ENCODE results near the gene TNS1.

TNS1 gene

DNA sequence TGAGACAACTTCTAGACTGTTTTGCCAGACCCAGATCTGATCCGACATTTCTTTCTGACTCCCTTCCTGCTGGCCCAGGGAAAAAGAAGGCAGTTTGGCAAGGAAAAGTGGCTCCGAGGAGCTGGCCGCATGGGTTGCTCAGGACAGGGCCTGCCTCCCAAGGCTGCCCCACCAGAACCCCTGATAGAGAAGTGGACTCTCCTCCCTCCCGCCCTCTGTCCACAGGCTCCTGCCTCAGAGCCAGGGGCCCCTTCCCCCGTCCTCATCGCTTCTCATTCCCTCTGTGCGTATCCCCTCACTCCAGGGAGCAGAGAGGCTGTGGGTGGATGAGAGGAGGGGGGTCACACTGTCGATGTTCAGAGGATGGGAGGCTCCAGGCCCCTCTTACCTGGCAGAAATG lies 110.2 kb downstream of the TNS1 start:
- no peak for DNase-seq

DNA sequence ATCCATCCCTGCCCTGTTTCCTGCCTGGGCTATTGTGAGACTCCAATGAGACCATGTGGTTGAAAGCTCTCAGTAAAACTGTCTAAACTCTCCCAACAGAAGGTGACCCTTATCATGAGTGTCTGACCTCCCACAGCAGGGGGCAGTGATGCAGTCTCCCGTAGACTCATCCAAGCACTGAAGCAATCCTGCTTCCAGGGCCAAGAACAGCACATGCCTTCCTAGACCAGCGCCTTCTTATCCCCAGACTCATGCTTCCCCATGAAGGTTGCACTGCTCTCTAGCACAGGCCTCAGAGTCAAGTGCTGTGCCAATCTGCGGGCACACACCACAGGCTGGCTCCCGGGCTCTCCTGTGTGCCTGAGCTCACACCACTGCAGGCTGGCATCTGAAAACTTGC lies 112.3 kb downstream of the TNS1 start:
- no peak for DNase-seq

DNA sequence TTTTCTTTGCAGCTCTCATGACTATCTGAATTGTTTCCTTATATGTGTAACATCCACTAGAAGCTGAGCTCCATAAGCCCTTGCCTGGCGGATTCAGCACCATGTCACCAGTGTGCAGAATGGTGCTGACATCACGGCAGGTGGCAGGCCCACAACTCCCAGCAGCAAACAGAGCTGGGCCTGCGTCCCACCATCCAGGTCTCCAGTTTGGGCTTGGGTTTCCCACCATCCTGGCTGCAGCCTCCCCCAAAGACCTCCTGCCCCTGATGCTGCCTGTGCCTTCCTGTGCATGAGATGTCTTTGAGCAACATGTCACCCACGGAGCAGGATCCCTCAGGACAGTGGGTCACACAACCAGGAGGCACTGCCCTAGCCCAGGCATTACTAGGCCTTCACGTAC lies 113.1 kb downstream of the TNS1 start:
- DNase-seq: no peak

DNA sequence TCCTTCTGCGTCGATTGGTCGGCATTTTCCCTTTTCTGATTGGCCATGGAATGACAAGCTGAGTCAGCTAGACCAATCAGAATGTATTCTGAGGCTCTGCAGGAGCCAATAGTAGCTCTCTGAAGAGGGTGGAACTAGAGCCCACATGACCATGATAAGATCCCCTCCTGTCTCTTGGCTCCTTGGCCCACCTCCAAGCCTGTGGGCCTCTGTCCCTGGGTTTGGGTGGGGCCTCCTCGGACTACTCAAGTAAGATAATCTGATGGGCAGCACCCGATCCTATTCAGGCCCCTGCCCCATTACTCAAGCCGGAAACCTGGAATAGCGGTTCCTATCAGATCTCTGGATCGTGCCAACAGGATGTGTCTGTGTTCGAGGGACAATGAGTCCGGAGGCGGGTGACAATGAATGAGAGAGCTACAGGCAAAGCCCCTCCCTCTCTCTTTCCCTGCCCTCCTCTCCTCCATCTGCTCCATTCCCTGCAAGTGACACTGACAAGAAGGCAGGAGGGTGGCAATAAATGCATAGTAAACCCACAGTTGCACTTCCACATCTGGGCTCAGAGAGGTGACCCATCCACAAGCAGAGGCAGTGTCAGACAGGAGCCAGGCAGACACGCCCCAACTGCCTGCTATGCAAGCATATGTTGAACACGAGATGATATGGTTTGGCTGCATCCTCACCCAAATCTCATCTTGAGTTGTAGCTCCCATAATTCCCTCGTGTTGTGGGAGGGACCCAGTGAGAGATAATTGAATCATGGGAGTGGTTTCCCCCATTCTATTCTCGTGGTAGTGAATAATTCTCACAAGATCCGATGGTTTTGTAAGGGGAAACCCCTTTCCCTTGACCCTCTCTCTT lies 114.7 kb downstream of the TNS1 start:
- no peak for DNase-seq

DNA sequence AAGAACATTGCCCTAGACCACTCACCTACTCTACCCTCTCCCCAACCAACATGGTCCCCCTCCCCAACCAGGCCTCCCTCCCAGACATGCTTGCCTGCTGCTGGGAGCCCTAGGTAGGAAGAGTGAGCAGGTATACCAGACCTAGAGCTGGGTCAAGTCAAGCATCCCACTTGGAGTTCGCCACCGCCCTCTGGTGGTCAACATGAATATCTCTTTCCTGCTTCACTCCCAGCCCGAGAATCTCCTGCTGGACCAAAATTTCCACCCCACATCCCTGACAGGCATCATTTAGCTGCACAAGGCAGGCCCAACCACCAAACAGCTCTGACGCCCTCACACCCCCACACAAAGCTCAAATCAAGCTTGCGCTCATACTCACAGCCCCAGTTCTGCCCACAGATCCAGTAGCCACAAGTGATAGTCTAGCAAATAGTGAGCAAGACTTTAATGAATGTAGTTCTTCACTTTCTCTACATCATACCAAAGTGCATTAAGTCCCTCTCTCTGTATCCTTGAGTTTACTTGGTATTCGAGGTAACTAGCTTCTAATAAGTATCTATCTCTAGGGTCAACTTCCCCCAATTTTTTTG lies 116.0 kb downstream of the TNS1 start:
- DNase-seq: peak; percentile 38

DNA sequence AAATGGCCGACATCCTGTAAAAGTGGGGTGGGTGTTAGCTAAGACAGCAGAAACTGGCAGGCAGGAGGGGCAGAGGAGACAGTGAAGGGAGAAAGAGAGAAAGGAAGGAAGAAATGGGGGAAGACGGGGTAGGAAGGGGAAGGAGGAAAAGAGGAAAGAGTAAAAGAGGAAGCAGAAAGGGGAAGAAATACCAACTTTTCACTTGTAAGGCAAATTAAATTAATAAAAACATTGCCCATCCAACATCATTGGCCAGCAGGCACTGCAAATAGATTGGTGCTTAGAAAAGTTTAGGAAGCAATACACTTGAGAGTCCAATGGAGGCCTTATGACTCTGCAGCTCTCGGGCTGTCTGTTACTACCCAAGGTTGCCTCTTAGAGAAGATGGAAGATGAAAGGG lies 116.7 kb downstream of the TNS1 start:
- DNase-seq: no peak

DNA sequence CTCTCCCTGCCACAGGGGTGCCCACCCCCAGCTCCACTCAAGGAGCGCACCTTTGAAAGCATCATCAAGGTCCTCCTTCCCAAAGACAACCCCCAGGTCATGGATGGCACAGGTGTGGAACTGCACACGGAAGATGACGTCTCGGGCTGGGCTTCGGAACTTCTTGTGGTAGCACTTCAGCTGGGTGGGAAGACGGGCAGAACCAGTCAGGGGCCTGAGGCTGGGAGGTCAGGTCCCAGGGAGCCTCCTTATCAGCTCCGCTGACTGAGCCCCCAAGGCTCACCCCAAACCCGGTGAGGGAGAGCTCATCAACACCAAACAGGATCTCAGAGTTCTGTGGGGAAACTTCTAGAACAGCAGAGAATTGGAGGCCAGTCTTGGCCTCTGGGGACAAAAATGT lies 117.8 kb downstream of the TNS1 start:
- DNase-seq: no peak

DNA sequence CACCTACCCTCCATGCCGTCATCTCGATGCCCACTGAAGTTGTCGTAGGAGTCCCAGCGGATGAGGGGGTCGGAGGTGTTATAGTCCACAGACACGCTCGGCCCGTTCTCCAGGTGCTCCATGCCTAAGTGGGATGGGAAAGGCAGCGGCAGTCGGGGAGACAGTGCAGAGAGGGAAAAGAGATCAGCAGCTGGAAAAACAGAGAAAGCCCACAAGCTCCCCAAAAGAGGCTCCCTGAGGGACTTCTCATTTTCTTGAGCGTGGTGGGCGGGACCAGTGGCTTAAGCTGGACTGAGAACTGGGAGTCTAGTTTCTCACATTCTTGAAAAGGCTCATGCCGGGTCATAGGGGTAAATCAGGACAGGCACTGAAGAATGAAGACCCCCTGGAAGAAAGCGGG lies 121.9 kb downstream of the TNS1 start:
- DNase-seq: no peak

DNA sequence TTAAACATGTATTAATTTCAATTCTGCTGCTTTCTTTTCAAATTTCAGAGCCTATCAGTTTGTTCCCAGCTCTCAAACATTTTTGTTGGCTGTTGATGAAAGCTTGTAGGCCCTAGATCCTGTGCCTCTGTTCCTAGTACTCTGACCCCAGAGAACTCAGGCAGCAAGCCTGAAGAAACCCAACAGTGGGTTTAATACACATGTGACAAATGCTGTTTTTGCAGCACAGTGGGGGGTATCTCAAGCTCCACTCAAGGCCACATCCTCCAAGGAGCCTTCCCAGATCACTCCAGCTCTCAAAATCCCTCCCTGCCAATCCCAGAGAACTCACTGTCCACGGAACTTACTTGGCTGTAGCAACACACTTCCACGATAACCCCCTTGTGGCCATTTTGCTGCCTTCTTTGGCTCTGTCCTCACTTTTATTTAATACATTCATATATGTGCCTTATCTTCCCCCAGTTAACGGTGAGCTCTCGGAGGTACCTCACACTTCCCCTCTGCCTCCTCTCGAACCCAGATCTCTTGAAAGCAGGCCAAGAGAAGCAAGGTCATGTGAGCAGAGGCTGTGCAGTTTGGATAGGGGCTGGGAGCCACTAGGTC lies 122.4 kb downstream of the TNS1 start:
- no peak for DNase-seq

DNA sequence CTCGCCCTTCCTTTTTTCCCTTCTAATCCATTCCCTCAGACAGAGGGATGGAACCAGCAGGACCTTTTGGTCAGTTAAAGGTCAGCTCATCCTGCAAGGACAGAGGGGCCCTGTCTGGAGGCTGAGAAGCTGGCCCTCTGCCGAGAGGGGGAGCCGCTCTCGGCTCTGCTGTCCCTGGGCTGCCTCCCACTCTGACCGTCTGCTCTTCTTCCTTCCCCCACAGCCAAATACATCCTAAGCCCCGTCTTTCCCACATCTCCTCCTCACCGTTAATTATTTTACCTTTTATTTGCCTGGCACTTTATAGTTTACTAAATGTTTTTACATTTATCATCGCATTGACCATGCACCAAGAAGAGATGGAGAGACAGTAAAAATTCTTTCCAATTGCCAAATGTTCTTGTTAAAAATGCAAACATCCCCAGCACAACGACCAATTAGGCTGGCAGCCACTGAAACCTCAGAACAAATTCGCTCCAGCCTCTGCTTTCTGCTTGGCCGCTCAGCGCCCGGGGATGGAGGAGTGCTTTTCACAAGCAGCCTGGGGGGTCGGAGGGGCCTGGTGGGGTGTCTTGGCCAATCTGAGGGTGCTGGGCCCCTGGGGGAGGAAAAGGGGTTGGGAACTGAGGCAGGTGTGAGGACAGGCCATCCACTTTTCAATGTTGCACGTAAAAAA lies 123.7 kb downstream of the TNS1 start:
- no peak for DNase-seq

DNA sequence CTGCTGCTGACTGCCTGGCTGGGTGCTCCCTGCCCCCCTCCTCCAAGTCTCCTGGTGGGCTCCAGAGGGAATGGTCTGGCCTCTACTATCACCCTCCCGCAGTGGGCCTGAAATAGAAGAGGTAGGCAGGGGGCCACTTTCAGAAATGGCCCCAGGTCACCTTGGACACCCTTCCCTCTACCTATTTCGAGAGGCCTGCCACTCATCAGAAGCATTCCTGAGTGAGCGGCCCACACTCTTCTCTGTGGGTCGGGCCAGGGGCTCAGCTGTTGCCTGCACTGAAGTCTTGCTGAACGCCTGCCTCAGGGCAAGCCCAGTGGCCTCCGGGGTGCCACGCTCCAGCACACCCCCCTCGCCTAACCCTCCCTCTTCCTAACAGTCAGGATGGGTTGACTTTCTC lies 124.9 kb downstream of the TNS1 start:
- DNase-seq: no peak

DNA sequence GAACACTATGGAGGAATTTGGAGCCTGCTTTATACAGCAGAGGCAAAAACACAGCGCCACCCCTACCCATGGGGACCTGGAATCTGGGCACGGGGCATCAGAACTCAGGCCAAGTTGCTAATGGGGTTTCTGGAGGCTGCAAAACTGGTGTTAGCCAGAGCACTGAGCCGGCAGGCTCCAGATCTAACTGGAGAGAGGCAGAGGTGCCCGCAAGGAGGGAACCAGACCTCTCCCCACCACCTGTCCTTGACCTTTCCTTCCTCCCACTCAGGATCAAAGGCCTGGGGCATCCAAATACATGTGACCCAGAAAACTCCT lies 126.6 kb downstream of the TNS1 start:
- DNase-seq: no peak

DNA sequence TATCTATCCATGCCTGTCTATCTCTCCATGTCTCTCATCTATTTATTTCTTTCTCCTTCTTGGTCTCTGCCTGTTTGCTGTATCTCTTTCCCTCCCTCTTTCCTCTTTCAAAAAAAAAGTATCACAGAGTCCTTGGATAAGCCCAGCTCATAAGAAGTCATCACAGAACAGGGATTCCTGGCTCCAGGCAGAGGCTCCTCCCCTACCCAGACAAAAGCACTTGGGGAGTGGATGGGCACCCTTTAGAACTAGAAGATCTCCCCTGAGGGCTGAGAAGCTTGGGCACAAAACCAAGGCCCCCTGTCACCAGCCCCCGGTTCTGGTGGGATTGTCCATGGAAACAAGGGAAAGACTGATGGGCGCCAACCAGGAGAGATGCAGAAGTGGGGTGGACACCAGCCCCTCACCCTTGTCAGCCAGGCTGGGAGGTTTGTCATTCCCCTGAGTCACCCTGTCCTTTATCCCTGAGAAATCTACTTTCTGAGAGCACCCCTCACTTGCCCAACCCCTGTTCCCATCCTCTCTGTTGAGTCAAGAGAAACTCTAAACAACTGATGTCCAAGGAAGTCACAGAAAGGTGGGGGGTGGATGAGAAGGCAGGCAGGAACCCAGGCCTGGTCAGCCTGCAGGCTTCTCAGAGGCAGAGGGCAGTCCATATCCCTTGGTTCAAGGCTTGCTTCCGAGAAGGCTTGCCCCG lies 127.1 kb downstream of the TNS1 start:
- no peak for DNase-seq

DNA sequence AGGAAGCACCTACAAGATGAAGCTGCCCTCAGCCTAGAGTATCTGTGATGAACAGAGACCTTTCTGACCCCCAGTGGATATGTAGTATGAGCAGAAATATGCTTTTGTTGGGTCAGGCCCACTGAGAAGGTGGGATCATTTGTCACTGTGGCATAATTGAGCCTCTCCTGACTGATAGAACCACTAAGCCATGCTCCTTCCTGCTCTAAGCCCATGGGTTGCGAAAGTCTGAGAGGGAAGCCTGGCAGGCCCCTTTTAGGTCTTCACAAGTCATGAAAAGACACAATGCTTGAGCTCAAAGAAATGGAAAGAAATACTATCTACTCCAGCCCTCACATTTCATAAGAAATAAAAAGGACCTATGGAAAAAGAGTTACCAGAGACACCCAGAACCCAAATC lies 127.7 kb downstream of the TNS1 start:
- no peak for DNase-seq

DNA sequence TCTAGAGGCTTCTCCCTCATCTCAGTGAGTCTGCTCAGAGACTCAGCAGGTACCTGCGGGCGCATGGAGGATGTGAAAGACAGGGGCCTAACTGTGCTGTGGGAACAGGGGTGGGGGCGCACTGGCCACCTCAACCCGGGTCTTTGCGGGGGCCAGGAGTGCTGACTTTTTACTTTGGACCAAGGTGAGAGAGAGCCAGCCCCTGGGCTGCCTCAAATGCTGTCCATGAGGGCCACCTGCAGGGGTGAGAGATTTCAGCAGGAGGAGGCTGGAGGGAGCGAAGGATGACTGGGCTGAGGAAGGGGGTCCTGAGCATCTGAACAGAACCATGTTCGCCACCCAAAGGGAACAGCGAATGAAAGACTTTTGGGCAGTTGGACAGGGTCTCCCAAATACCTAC lies 129.4 kb downstream of the TNS1 start:
- DNase-seq: no peak

DNA sequence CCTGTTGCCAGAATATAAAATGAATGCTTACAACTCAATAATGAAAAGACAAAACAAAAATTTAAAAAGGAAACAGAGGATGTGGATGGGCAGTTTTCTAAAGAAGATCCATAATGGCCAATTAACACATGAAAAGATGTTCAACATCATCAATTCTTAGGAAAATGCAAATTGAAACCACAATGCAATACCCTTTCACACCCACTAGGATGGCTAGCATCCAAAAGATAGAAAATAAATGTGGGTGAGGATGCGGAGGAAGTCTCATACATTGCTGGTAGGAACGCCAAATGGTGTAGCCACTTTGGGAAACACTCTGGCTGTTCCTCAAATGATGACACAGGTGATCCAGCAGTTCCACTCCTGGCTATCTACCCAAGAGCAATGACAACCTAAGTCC lies 130.5 kb downstream of the TNS1 start:
- DNase-seq: no peak

DNA sequence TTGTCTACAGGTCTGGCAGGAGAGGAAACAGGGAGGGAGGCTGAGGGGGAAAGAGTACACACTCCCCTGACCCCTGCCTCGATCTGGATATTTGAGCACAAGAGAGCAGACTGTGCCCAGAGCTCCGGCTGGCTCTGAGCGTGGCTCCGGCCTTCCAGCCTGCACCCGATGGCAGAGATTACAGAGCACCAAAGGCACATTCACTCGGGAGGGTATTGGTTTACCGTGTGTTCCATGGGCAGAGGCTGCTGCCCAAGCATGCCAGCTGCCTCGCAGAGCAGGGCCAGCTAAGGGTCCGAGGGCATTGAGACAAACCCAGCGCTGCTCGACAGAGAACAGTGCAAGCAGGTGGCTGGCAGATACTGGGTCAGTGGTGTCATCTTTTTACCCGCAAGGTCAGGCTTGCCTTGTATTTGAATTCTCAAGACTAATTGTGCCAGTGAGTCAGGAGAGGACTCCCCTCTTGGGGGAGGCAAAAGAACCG lies 132.2 kb downstream of the TNS1 start:
- no peak for DNase-seq

DNA sequence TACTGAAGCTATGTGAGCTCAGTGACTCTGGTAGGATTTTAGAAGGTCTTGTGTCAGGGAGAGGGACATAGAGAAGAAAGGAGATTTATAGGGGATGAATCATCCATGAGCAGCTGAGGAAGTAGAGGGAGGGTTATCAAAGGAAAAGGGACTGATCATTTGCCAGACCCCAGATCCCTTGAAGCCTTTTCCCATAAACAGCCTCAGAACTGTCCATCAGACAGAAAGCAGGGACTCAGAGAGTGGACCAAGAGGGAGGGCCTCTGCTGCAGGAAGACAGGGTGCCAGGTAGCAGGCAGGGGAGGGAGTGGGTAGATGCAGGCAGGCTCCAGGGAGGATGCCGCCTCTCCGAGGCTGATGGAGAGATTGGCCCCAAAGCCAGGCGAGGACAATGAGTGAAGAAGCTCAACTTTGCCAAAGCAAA lies 133.9 kb downstream of the TNS1 start:
- DNase-seq: no peak

DNA sequence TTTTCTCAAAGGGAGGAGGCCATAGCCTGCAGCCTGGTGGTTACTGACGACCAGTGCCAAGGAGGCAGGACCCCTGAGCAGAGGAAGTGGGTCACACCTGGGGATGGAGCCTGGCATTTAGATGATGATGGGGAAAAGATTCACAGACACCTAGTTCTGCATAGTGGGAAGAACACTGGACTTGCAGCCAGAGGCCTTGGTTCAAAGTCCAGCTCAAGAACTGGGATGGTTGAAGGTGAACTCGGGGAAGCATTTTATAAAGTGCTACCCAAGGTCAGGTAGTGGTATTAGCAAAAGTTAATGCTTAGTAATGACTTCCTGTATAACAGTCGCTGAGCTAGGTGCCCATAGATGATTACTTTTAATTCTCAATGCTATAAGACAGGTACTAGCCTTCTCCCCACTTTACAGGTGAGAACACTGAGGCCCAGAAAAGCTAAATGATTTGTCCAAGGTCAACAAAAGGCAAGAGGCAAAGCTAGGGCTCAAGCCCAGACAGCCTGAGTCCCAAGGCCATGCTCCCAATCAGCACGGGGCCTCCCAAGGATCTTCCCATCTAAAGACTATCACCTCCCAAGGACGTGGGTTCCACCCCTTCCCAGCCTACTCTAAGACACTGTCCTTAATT lies 134.4 kb downstream of the TNS1 start:
- DNase-seq: no peak

DNA sequence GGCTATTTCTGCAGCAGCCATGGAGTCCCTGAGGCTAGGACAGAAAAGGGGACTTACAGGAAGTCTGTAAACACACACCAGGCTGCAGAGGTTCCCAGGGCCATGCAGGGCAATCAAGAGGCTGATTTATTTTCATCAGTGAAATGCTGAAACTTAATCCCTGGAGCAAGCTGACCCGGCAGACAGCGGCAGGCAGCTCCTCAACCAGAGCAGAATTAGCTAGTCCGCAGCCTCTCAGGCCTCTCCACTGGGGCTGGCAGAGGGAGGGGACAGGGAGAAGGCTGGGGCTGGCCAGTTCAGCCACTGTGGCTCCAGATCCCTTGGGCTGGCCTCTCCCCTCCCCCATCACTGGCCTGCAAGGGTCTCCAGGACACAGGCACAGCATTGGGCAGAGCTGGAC lies 136.3 kb downstream of the TNS1 start:
- no peak for DNase-seq

DNA sequence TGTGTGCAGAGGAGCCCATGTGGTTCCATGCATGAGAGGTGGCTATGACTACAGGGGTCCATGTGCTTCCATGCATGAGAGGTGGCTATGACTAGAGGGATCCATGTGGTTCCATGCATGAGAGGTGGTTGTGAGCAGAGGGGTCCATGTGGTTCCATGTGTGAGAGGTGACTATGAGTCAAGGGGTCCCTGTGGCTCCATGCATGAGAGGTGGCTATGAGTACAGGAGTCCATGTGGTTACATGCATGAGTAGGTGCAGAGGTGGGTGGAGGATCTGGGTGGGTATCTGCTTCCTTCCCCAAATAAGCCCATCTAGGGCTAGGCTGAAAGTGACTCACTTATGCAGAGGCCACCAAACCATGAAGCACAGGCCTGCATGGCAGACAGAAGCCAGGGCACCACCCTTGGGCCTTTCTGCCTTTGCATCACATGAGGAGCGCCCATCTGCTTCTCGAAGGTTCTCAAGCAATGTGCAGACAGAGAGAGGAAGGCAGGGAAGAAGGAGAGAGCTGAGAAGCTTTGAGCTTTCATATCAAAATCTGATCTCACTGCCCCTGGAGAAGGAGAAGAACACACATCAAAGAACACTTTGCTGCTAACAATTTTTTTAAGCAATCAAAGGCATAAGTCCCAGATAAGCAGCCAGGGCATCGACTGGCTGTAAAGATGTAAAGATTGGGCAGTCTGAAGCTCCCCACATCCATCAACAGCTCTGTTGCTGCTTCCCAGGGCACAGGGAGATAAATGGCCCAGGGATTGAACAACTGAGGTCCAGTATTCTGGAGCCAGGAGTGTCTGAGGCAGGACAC lies 137.6 kb downstream of the TNS1 start:
- DNase-seq: no peak

DNA sequence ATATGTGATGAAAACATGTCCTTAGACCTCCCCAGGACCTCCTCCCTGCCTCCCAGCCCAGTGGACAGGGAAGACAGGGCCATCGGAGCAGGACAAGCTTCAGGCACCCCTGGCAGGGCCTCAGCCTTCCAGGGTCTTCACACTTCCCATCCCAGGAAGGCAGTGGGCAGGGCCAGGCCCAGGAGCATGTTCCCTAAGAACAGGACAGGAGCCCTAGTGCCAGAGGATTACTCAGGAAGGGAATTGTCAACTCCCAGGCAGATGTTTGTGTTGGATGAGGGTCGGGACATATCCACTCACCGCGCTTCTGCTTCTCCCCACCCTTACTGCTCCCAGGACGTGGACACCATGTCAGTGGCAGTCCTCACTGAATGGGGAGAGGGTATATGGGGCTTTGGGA lies 138.9 kb downstream of the TNS1 start:
- no peak for DNase-seq
